Fibroblast of villous mesenchyme (primary cell): ENCODE data around the gene ABCB10. TPM values are rescaled to one million over a fixed set of nuclear protein-coding genes. Genes with fewer than 3 reads are reported as not detected.
A peak's percentile ranks its signal among the peaks of the same experiment; 100 is the strongest.

ENCODE experiments used
- DNase-seq: peaks from one replicate; pipeline ENCODE4 v3.0.0-alpha.2; 2010; ENCODE audit warnings: low read depth
- H3K4me3 ChIP-seq: 2 replicates; pipeline ENCODE4 v1.5.1; 2011; ENCODE audit warnings: low read depth, mild to moderate bottlenecking, low read length
- CTCF ChIP-seq: IDR thresholded peaks from 2 replicates; pipeline ENCODE4 v1.5.1; 2012; ENCODE audit warnings: low read depth, mild to moderate bottlenecking, low read length; ENCODE audit not compliant: insufficient read depth
- total RNA-seq: library from RNA; depleted of rRNA; stranded (reverse); fragments of >200 nt; gene quantifications from 2 replicates; pipeline ENCODE4 v1.2.3, GENCODE V29; 2012

Gene ABCB10
- total RNA-seq, 1 donor = 18.1 TPM

- DNase-seq = no peak
- TF ChIP-seq CTCF = no peak
- no peak overlapping the region for H3K4me3 ChIP-seq
Observed at GRCh38 chr1:229570891-229571516, 12.5 kb upstream of the ABCB10 start.

- H3K4me3 ChIP-seq = no peak overlapping the region
- TF ChIP-seq CTCF = no peak
- no peak for DNase-seq
Observed at GRCh38 chr1:229570305-229570704, 11.8 kb upstream of the ABCB10 start.

- DNase-seq = no peak
- H3K4me3 ChIP-seq = no peak overlapping the region
- TF ChIP-seq CTCF = no peak
Observed at GRCh38 chr1:229567109-229567868, 8.8 kb upstream of the ABCB10 start.

GRCh38 chr1:229563701-229564100 is 5.2 kb upstream of the ABCB10 start:
- peak; percentile 52 for DNase-seq
- no peak for TF ChIP-seq CTCF
- H3K4me3 ChIP-seq = no peak overlapping the region

- TF ChIP-seq CTCF = no peak
- no peak for DNase-seq
- H3K4me3 ChIP-seq = no peak overlapping the region
Observed at GRCh38 chr1:229563241-229563640, 4.7 kb upstream of the ABCB10 start.

- no peak for DNase-seq
- H3K4me3 ChIP-seq = no peak overlapping the region
- no peak for TF ChIP-seq CTCF
Observed at GRCh38 chr1:229562686-229563085, 4.2 kb upstream of the ABCB10 start.
